Measurements from ENCODE around the gene COG8.

GRCh38 chr16:69325784-69326171 is 13.6 kb downstream of the COG8 start:
- TF ChIP-seq POLR2A (IDR thresholded peaks at IDR 0.05) (no peak), CTCF (IDR thresholded peaks at IDR 0.05) (no peak)
